K562 (cell line): Measurements from ENCODE around the gene NAV2. TPM values are rescaled to one million over a fixed set of nuclear protein-coding genes. Genes with fewer than 3 reads are reported as not detected.

Experiments
- HMGN3 ChIP-seq: IDR thresholded peaks from 2 replicates; pipeline ENCODE4 v1.6.1; 2011; ENCODE audit warnings: borderline replicate concordance, low read depth, mild to moderate bottlenecking, mixed read lengths, low read length; ENCODE audit not compliant: insufficient read length; ENCODE audit errors: extremely low read depth
- MYNN ChIP-seq, 2 experiments: sonication (generic); formaldehyde crosslinking in 1 of 2; IDR thresholded peaks; 2 replicates each; pipeline versions ENCODE4 v1.5.0 to v1.6.1; 2016 to 2020; ENCODE audit warnings: antibody characterized with exemption in 1 of 2, missing genetic modification reagents in 1 of 2
- ZBTB1 ChIP-seq: sonication (generic); formaldehyde crosslinking; IDR thresholded peaks from 2 replicates; pipeline ENCODE4 v1.8.1; 2023; ENCODE audit warnings: missing genetic modification reagents, low read depth, mild to moderate bottlenecking, borderline replicate concordance
- ZNF23 ChIP-seq: fragments of 250-450 bp; sonication (Bioruptor Pico); IDR thresholded peaks from 2 replicates; pipeline ENCODE4 v1.4.0; 2020; ENCODE audit warnings: mild to moderate bottlenecking
- ZNF407 ChIP-seq: fragments of 450-650 bp; IDR thresholded peaks from 2 replicates; pipeline ENCODE4 v1.6.1; 2016; ENCODE audit warnings: low read depth
- polyA plus RNA-seq, 8 experiments: library from polyadenylated mRNA; depleted of rRNA in 4 of 8; stranded (reverse) in 5 of 8; unstranded in 3 of 8; fragments of >200 nt; fragmentation: Nextera tagmentation in 2 of 8; fragmentation: Illumina TruSeq in 1 of 8; extraction: Ambion mirVana in 2 of 8; extraction: Trizol in 1 of 8; gene quantifications; 2 replicates each; pipeline versions ENCODE4 v1.2.1 to v1.2.3, GENCODE V29; 2011 to 2014; ENCODE audit warnings: inconsistent platforms in 1 of 8, missing spikeins in 1 of 8
- total RNA-seq, 7 experiments: library from RNA; depleted of rRNA in 6 of 7; stranded (reverse); fragments of >200 nt in 6 of 7; fragmentation: Illumina TruSeq in 2 of 7; extraction: Trizol in 2 of 7; gene quantifications; 2 replicates each; pipeline versions ENCODE4 v1.2.1 to v1.2.3, GENCODE V29; 2011 to 2021; ENCODE audit warnings: low replicate concordance in 1 of 7

NAV2 gene
- total and polyA plus RNA-seq, 9 of the 15 experiments (the other 6 are each of a cell fraction or from before 2014, with no cell fraction given): 0.03 to 0.35 (median 0.05) TPM

GRCh38 chr11:19939415-19939929 is 226.8 kb downstream of the NAV2 start (continued):
- TF ChIP-seq ZNF23 (CRISPR knock-in tag) (no peak), ZNF407 (no peak), ZBTB1 (CRISPR knock-in tag) (no peak), HMGN3 (no peak), MYNN (IDR thresholded peaks at IDR 0.05) (no peak), MYNN (CRISPR knock-in tag; IDR thresholded peaks at IDR 0.05) (no peak)
